H9 (cell line): ENCODE measurements around the gene PRKCA. TPM values are rescaled to one million over a fixed set of nuclear protein-coding genes. Genes with fewer than 3 reads are reported as not detected.

Experiments used
- DNase-seq: peaks from one replicate; pipeline ENCODE4 v3.0.0-alpha.2; 2017
- H2AFZ ChIP-seq: one replicate; pipeline ENCODE4 v1.6.1; 2013; ENCODE audit warnings: mild to moderate bottlenecking, low read length, control low read depth, moderate library complexity
- H2AK5ac ChIP-seq: 2 replicates; pipeline ENCODE4 v1.6.1; 2013; ENCODE audit warnings: low read length, control low read depth, mixed read lengths; ENCODE audit not compliant: insufficient read length
- H2BK120ac ChIP-seq: one replicate; pipeline ENCODE4 v1.6.1; 2013; ENCODE audit warnings: low read depth, mild to moderate bottlenecking, low read length, control low read depth, inconsistent platforms; ENCODE audit not compliant: poor library complexity, severe bottlenecking
- H2BK12ac ChIP-seq: 2 replicates; pipeline ENCODE4 v1.6.1; 2013; ENCODE audit warnings: low read length, control low read depth, mixed read lengths, low read depth; ENCODE audit not compliant: insufficient read length
- H2BK15ac ChIP-seq: 2 replicates; pipeline ENCODE4 v1.6.1; 2013; ENCODE audit warnings: low read depth, low read length, control low read depth
- H2BK20ac ChIP-seq: one replicate; pipeline ENCODE4 v1.6.1; 2013; ENCODE audit warnings: low read depth, mild to moderate bottlenecking, low read length, control low read depth, inconsistent platforms; ENCODE audit not compliant: poor library complexity, severe bottlenecking
- H2BK5ac ChIP-seq: 2 replicates; pipeline ENCODE4 v1.6.1; 2013; ENCODE audit warnings: low read length, control low read depth, mixed read lengths; ENCODE audit not compliant: insufficient read length
- H3K14ac ChIP-seq: 2 replicates; pipeline ENCODE4 v1.6.1; 2013; ENCODE audit warnings: low read length, control low read depth; ENCODE audit not compliant: insufficient read depth
- H3K18ac ChIP-seq: 2 replicates; pipeline ENCODE4 v1.6.1; 2013; ENCODE audit warnings: low read depth, mild to moderate bottlenecking, mixed read lengths, low read length, control low read depth; ENCODE audit not compliant: insufficient read length
- H3K23ac ChIP-seq: 2 replicates; pipeline ENCODE4 v1.6.1; 2013; ENCODE audit warnings: low read length, control low read depth, mixed read lengths, low read depth; ENCODE audit not compliant: insufficient read length
- H3K23me2 ChIP-seq: 2 replicates; pipeline ENCODE4 v1.6.1; 2013; ENCODE audit warnings: low read depth, mild to moderate bottlenecking, mixed read lengths, low read length, control low read depth; ENCODE audit not compliant: insufficient read length, poor library complexity, severe bottlenecking
- H3K27ac ChIP-seq: 2 replicates; pipeline ENCODE4 v1.5.1; 2013; ENCODE audit warnings: low read length, control low read depth, mixed read lengths, low read depth; ENCODE audit not compliant: insufficient read length
- H3K27me3 ChIP-seq: 2 replicates; pipeline ENCODE4 v1.6.1; 2013; ENCODE audit warnings: low read length, control low read depth, inconsistent platforms; ENCODE audit not compliant: insufficient read depth
- H3K4ac ChIP-seq: 2 replicates; pipeline ENCODE4 v1.6.1; 2013; ENCODE audit warnings: low read depth, mild to moderate bottlenecking, control low read depth, inconsistent platforms, low read length, moderate library complexity
- H3K4me1 ChIP-seq: 2 replicates; pipeline ENCODE4 v1.6.1; 2013; ENCODE audit warnings: low read length, control low read depth, inconsistent platforms; ENCODE audit not compliant: insufficient read depth
- H3K4me2 ChIP-seq: 2 replicates; pipeline ENCODE4 v1.6.1; 2013; ENCODE audit warnings: low read length, control low read depth, mixed read lengths; ENCODE audit not compliant: insufficient read length, insufficient read depth
- H3K56ac ChIP-seq: 2 replicates; pipeline ENCODE4 v1.6.1; 2013; ENCODE audit warnings: low read depth, mild to moderate bottlenecking, mixed read lengths, low read length, control low read depth; ENCODE audit not compliant: insufficient read length
- H3K79me1 ChIP-seq: 2 replicates; pipeline ENCODE4 v1.6.1; 2013; ENCODE audit warnings: low read depth, mild to moderate bottlenecking, moderate library complexity, low read length, control low read depth, inconsistent platforms; ENCODE audit not compliant: insufficient read depth, poor library complexity, severe bottlenecking
- H3K79me2 ChIP-seq: 2 replicates; pipeline ENCODE4 v1.6.1; 2013; ENCODE audit warnings: low read length, control low read depth, inconsistent platforms; ENCODE audit not compliant: insufficient read depth
- H3K9ac ChIP-seq: 2 replicates; pipeline ENCODE4 v1.6.1; 2013; ENCODE audit warnings: low read length, control low read depth, mixed read lengths; ENCODE audit not compliant: insufficient read length; ENCODE audit errors: extremely low read depth
- H3K9me3 ChIP-seq: one replicate; pipeline ENCODE4 v1.6.1; 2013; ENCODE audit warnings: low read depth, low read length, inconsistent platforms; ENCODE audit not compliant: control insufficient read depth
- H3T11ph ChIP-seq: one replicate; pipeline ENCODE4 v1.6.1; 2013; ENCODE audit warnings: mild to moderate bottlenecking, low read length, control low read depth, inconsistent platforms
- H4K20me1 ChIP-seq: one replicate; pipeline ENCODE4 v1.6.1; 2013; ENCODE audit not compliant: control insufficient read depth, insufficient read length, insufficient read depth
- H4K5ac ChIP-seq: 2 replicates; pipeline ENCODE4 v1.6.1; 2013; ENCODE audit warnings: low read depth, mild to moderate bottlenecking, mixed read lengths, low read length, control low read depth; ENCODE audit not compliant: insufficient read length
- H4K8ac ChIP-seq: replicated peaks from 2 replicates; pipeline ENCODE4 v1.6.1; 2013; ENCODE audit warnings: low read length, control low read depth, mixed read lengths, low read depth; ENCODE audit not compliant: insufficient read length
- H4K91ac ChIP-seq: 2 replicates; pipeline ENCODE4 v1.6.1; 2013; ENCODE audit warnings: low read depth, mild to moderate bottlenecking, moderate library complexity, mixed read lengths, low read length, control low read depth; ENCODE audit not compliant: insufficient read length
- H3K27ac Mint-ChIP-seq, 3 experiments: 2 replicates in 2 of 3; 3 replicates in 1 of 3; pipeline ENCODE4 v1.8.0; 2020 to 2021; ENCODE audit warnings: mixed read lengths in 3 of 3, mild to moderate bottlenecking in 1 of 3, moderate library complexity in 1 of 3
- H3K27me3 Mint-ChIP-seq: 2 replicates; pipeline ENCODE4 v1.8.0; 2021; ENCODE audit warnings: low read depth, mild to moderate bottlenecking, moderate library complexity, mixed read lengths
- H3K36me3 Mint-ChIP-seq, 3 experiments: 2 replicates in 2 of 3; 3 replicates in 1 of 3; pipeline ENCODE4 v1.8.0; 2020 to 2021; ENCODE audit warnings: low read depth in 3 of 3, mixed read lengths in 3 of 3; ENCODE audit not compliant: insufficient read depth in 1 of 3
- H3K4me1 Mint-ChIP-seq, 2 experiments: 2 replicates each; pipeline ENCODE4 v1.8.0; 2020; ENCODE audit warnings: mixed read lengths in 2 of 2
- H3K4me3 Mint-ChIP-seq, 2 experiments: 2 replicates in 1 of 2; 3 replicates in 1 of 2; pipeline ENCODE4 v1.8.0; 2020 to 2021; ENCODE audit warnings: mild to moderate bottlenecking in 2 of 2, mixed read lengths in 2 of 2, moderate library complexity in 1 of 2
- H3K9me3 Mint-ChIP-seq, 2 experiments: 2 replicates in 1 of 2; 3 replicates in 1 of 2; pipeline ENCODE4 v1.8.0; 2020; ENCODE audit warnings: mild to moderate bottlenecking in 2 of 2, mixed read lengths in 2 of 2, moderate library complexity in 1 of 2
- CTCF ChIP-seq: fragments of 200-600 bp; sonication (generic); conservative IDR thresholded peaks from 3 replicates; pipeline ENCODE4 v1.8.0; 2021; ENCODE audit warnings: antibody characterized with exemption, mild to moderate bottlenecking
- WGBS: extraction: QIAGEN DNeasy Blood & Tissue Kit; methylation state at CpG from one replicate; pipeline ENCODE4 v1.1.7; 2013; ENCODE audit warnings: missing lambda C conversion rate, low lambda C conversion rate, mixed read lengths; ENCODE audit not compliant: insufficient read length; ENCODE audit errors: extremely low coverage; 5-methylcytosine and 5-hydroxymethylcytosine counted together
- total RNA-seq: library from RNA; stranded (reverse); gene quantifications from 2 replicates; pipeline ENCODE4 v1.2.1, GENCODE V29; 2021

Gene PRKCA
- total RNA-seq, 1 experiment from 2014 or later = 10.5 TPM

GRCh38 chr17:66580184-66580955 is 278.0 kb downstream of the PRKCA start:
- Histone ChIP-seq H3K9me3 (no peaks in the 10 kb centered on the region), H3K23ac (no peak overlapping the region), H3K9ac (no peak overlapping the region), H3K79me1 (no peaks in the 10 kb centered on the region), H4K91ac (no peak overlapping the region), H2BK120ac (no peak overlapping the region), H4K8ac (no peak overlapping the region), H2AFZ (no peak overlapping the region), H3K18ac (no peak overlapping the region), H4K20me1 (no peaks in the 10 kb centered on the region), H2BK12ac (no peak overlapping the region), H2BK20ac (no peak overlapping the region), H3K4ac (no peak overlapping the region), H3K56ac (no peak overlapping the region), H3K79me2 (no peaks in the 10 kb centered on the region), H3K23me2 (no peaks in the 10 kb centered on the region), H2BK5ac (no peak overlapping the region), H3K4me1 (peaks cover 2% of the 10 kb centered on the region; the same call in 1 of the 2 replicates), H3K14ac (no peak overlapping the region), H3T11ph (no peak overlapping the region), H2BK15ac (no peak overlapping the region), H3K27me3 (no peaks in the 10 kb centered on the region), H2AK5ac (no peak overlapping the region), H3K27ac (no peak overlapping the region), H4K5ac (no peak overlapping the region), H3K4me2 (no peak overlapping the region)
- no peaks in the 10 kb centered on the region for H3K27me3 Mint-ChIP-seq
- peaks cover 0 to 3% of the 10 kb centered on the region in 2 experiments; a peak in 1 of 5 replicates for H3K9me3 Mint-ChIP-seq
- WGBS = no CpG with 5 or more reads among the region's 15 CpGs
- no peak overlapping the region; a peak in 1 of 7 replicates for H3K27ac Mint-ChIP-seq
- peaks cover 26 to 37% of the 10 kb centered on the region in 2 experiments for H3K4me1 Mint-ChIP-seq
- H3K36me3 Mint-ChIP-seq = peaks cover 0 to 4% (median 4%) of the 10 kb centered on the region in 3 experiments; a peak in 3 of 7 replicates
- H3K4me3 Mint-ChIP-seq = no peak overlapping the region
- no peak for TF ChIP-seq CTCF
- DNase-seq = peak; percentile 43
